ENCODE data around the gene CMAS. TPM values are rescaled to one million over a fixed set of nuclear protein-coding genes. Genes with fewer than 3 reads are reported as not detected.
"Not testable (repeated sequence)": the region's sequence is repeated elsewhere in the genome, so short reads cannot be mapped to it uniquely, and the experiment has no call there.

Gene CMAS
- total RNA-seq, 2 donors from 2014 or later: 45.4 to 87.0 TPM

- Histone ChIP-seq H3K9me3 (no peaks in the 10 kb centered on the region), H3K27ac (no peak overlapping the region), H3K4me1 (replicated peaks) (no peaks in the 10 kb centered on the region), H3K27me3 (replicated peaks; ENCODE audit: insufficient read depth) (no peaks in the 10 kb centered on the region), H3K36me3 (no peaks in the 10 kb centered on the region), H3K4me3 (no peak overlapping the region)
- 73% methylated on average over 7 of the region's 7 CpGs for WGBS
- DNase-seq (ENCODE audit: low spot score): no peak
- intact Hi-C loops (cut with DNase I): no loop called here
- TF ChIP-seq POLR2A (IDR thresholded peaks at IDR 0.05) (no peak), POLR2AphosphoS5 (IDR thresholded peaks at IDR 0.05) (no peak)
- TF ChIP-seq, protein P1, sequence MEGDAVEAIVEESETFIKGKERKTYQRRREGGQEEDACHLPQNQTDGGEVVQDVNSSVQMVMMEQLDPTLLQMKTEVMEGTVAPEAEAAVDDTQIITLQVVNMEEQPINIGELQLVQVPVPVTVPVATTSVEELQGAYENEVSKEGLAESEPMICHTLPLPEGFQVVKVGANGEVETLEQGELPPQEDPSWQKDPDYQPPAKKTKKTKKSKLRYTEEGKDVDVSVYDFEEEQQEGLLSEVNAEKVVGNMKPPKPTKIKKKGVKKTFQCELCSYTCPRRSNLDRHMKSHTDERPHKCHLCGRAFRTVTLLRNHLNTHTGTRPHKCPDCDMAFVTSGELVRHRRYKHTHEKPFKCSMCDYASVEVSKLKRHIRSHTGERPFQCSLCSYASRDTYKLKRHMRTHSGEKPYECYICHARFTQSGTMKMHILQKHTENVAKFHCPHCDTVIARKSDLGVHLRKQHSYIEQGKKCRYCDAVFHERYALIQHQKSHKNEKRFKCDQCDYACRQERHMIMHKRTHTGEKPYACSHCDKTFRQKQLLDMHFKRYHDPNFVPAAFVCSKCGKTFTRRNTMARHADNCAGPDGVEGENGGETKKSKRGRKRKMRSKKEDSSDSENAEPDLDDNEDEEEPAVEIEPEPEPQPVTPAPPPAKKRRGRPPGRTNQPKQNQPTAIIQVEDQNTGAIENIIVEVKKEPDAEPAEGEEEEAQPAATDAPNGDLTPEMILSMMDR (IDR thresholded peaks at IDR 0.05): no peak
Measured at GRCh38 chr12:22014041-22014782, 31.8 kb upstream of the CMAS start.

- H3K27ac ChIP-seq: no peak overlapping the region
- 75% methylated on average over 7 of the region's 7 CpGs for WGBS
- no peak for DNase-seq (ENCODE audit: low spot score)
- H3K27me3 ChIP-seq (replicated peaks; ENCODE audit: insufficient read depth): no peaks in the 10 kb centered on the region
- no peaks in the 10 kb centered on the region for H3K9me3 ChIP-seq
- no peaks in the 10 kb centered on the region for H3K4me1 ChIP-seq (replicated peaks)
- no peaks in the 10 kb centered on the region for H3K36me3 ChIP-seq
- intact Hi-C loops (cut with DNase I): no loop called here
- TF ChIP-seq, protein P1 (IDR thresholded peaks at IDR 0.05): no peak
- TF ChIP-seq POLR2A (IDR thresholded peaks at IDR 0.05) (no peak), POLR2AphosphoS5 (IDR thresholded peaks at IDR 0.05) (no peak)
- H3K4me3 ChIP-seq: no peak overlapping the region
Measured at GRCh38 chr12:22014783-22015144, 31.3 kb upstream of the CMAS start.

DNA sequence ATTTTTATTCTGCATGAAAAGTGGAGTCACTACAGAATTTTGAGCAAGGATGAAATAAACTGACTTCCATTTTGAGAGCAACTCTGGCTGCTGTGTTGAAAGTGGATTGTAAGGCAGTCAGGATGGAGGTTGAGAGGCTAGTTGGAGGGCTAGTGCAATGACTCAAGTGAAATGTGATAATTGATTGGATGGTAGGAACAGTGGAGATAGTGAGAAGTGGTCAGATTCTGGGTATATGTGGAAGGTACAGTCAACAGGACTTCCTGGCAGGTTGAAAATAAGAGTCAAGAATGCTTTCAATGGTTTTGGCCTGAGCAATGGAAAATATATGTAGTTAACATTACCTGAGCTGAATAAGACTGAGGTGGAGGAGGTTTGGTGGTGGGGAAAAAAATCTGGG lies 29.0 kb upstream of the CMAS start:
- H3K27me3 ChIP-seq (replicated peaks; ENCODE audit: insufficient read depth): no peaks in the 10 kb centered on the region
- H3K9me3 ChIP-seq: no peaks in the 10 kb centered on the region
- no peaks in the 10 kb centered on the region for H3K36me3 ChIP-seq
- H3K4me3 ChIP-seq: no peak overlapping the region
- TF ChIP-seq POLR2A (IDR thresholded peaks at IDR 0.05) (no peak), POLR2AphosphoS5 (IDR thresholded peaks at IDR 0.05) (no peak)
- TF ChIP-seq, protein P1 (IDR thresholded peaks at IDR 0.05): no peak
- H3K27ac ChIP-seq: no peak overlapping the region
- H3K4me1 ChIP-seq (replicated peaks): no peaks in the 10 kb centered on the region
- DNase-seq (ENCODE audit: low spot score): no peak
- intact Hi-C loops (cut with DNase I): no loop called here

- no peaks in the 10 kb centered on the region for H3K27me3 ChIP-seq (replicated peaks; ENCODE audit: insufficient read depth)
- H3K9me3 ChIP-seq: no peaks in the 10 kb centered on the region
- H3K27ac ChIP-seq: no peak overlapping the region
- 41% methylated on average over 6 of the region's 6 CpGs for WGBS
- no peak for DNase-seq (ENCODE audit: low spot score)
- no peak for TF ChIP-seq POLR2A (IDR thresholded peaks at IDR 0.05)
- TF ChIP-seq POLR2AphosphoS5 (IDR thresholded peaks at IDR 0.05): no peak
- TF ChIP-seq, protein P1 (IDR thresholded peaks at IDR 0.05): peak in 3 of 4 experiments; percentile 51 to 59 (median 55)
- no peaks in the 10 kb centered on the region for H3K36me3 ChIP-seq
- intact Hi-C loops (cut with DNase I): no loop called here
- H3K4me3 ChIP-seq: no peak overlapping the region
- no peaks in the 10 kb centered on the region for H3K4me1 ChIP-seq (replicated peaks)
Measured at GRCh38 chr12:22018860-22019259, 27.2 kb upstream of the CMAS start.

GRCh38 chr12:22023489-22023888 lies 22.5 kb upstream of the CMAS start:
- intact Hi-C loops (cut with DNase I); H3K9me3 ChIP-seq; H3K4me3 ChIP-seq; H3K27ac ChIP-seq; H3K36me3 ChIP-seq; H3K27me3 ChIP-seq (replicated peaks; ENCODE audit: insufficient read depth); H3K4me1 ChIP-seq (replicated peaks); DNase-seq (ENCODE audit: low spot score): not testable (repeated sequence)

Measured in prostate gland (tissue), 2 donors.